K562 (cell line): ENCODE measurements around the gene TCFL5. TPM values are rescaled to one million over a fixed set of nuclear protein-coding genes. Genes with fewer than 3 reads are reported as not detected.

Experiments
- CBX1 ChIP-seq: sonication (generic); IDR thresholded peaks from 2 replicates; pipeline ENCODE4 v1.6.1; 2016; ENCODE audit warnings: antibody characterized with exemption, low read depth, mild to moderate bottlenecking
- CSDE1 ChIP-seq, 2 experiments: fragments of 450-650 bp; IDR thresholded peaks; 2 replicates each; pipeline ENCODE4 v1.6.1; 2016; ENCODE audit warnings: mild to moderate bottlenecking in 1 of 2
- ELF2 ChIP-seq: fragments of 250-450 bp; sonication (Bioruptor Pico); IDR thresholded peaks from 2 replicates; pipeline ENCODE4 v1.5.0; 2021; ENCODE audit warnings: mild to moderate bottlenecking
- GTF2E2 ChIP-seq: fragments of 200-800 bp; sonication (Bioruptor generic); IDR thresholded peaks from 2 replicates; pipeline ENCODE4 v1.6.1; 2016; ENCODE audit warnings: missing genetic modification characterization, missing compliant biosample characterization
- ILK ChIP-seq: fragments of 450-650 bp; IDR thresholded peaks from 2 replicates; pipeline ENCODE4 v1.6.1; 2016; ENCODE audit warnings: missing genetic modification characterization, low read depth, mild to moderate bottlenecking, missing compliant biosample characterization, moderate library complexity, borderline replicate concordance
- KDM4B ChIP-seq, 2 experiments: fragments of 450-650 bp in 1 of 2; sonication (generic) in 1 of 2; IDR thresholded peaks; 2 replicates each; pipeline ENCODE4 v1.6.1; 2016 to 2017; ENCODE audit warnings: borderline replicate concordance in 2 of 2, antibody characterized with exemption in 1 of 2, low read depth in 1 of 2, mild to moderate bottlenecking in 1 of 2
- MECOM ChIP-seq: fragments of 250-450 bp; sonication (Bioruptor Pico); IDR thresholded peaks from 2 replicates; pipeline ENCODE4 v1.8.0; 2022; ENCODE audit warnings: inconsistent platforms
- MTA1 ChIP-seq: fragments of 450-650 bp; IDR thresholded peaks from 2 replicates; pipeline ENCODE4 v1.6.1; 2017; ENCODE audit warnings: borderline replicate concordance
- SIX5 ChIP-seq, 2 experiments: IDR thresholded peaks; 2 replicates each; pipeline ENCODE4 v1.6.1; 2011; ENCODE audit warnings: low read length in 2 of 2, borderline replicate concordance in 1 of 2, low read depth in 1 of 2, mild to moderate bottlenecking in 1 of 2, moderate library complexity in 1 of 2; ENCODE audit not compliant: insufficient read depth in 1 of 2
- SMARCA5 ChIP-seq: fragments of 450-650 bp; IDR thresholded peaks from 2 replicates; pipeline ENCODE4 v1.6.1; 2016
- TARDBP ChIP-seq: fragments of 450-650 bp; IDR thresholded peaks from 2 replicates; pipeline ENCODE4 v1.6.1; 2016
- TBL1XR1 ChIP-seq, 2 experiments: IDR thresholded peaks; 2 replicates each; pipeline ENCODE4 v1.6.1; 2012; ENCODE audit warnings: improper control_type of control experiment in 2 of 2, low read length in 2 of 2, mild to moderate bottlenecking in 1 of 2
- TRIM28 ChIP-seq: fragments of 450-650 bp; IDR thresholded peaks from 2 replicates; pipeline ENCODE4 v1.6.1; 2017
- TSHZ1 ChIP-seq: fragments of 250-450 bp; sonication (Bioruptor Pico); IDR thresholded peaks from 2 replicates; pipeline ENCODE4 v1.4.0; 2020; ENCODE audit warnings: mild to moderate bottlenecking, moderate library complexity
- ZBTB2 ChIP-seq: fragments of 450-650 bp; IDR thresholded peaks from 2 replicates; pipeline ENCODE4 v1.6.1; 2016; ENCODE audit warnings: antibody characterized with exemption
- ZBTB7A ChIP-seq: IDR thresholded peaks from 2 replicates; pipeline ENCODE4 v1.6.1; 2011; ENCODE audit warnings: low read depth, mild to moderate bottlenecking, low read length, moderate library complexity, borderline replicate concordance; ENCODE audit not compliant: control insufficient read depth
- ZFP91 ChIP-seq: sonication (generic); formaldehyde crosslinking; IDR thresholded peaks from 2 replicates; pipeline ENCODE4 v1.8.0; 2022; ENCODE audit warnings: mild to moderate bottlenecking, missing genetic modification reagents
- ZNF197 ChIP-seq: fragments of 200-800 bp; sonication (Bioruptor generic); IDR thresholded peaks from 2 replicates; pipeline ENCODE4 v1.6.1; 2016; ENCODE audit warnings: low read depth, missing genetic modification characterization, missing compliant biosample characterization
- ZNF282 ChIP-seq: sonication (generic); formaldehyde crosslinking; IDR thresholded peaks from 2 replicates; pipeline ENCODE4 v1.8.1; 2023; ENCODE audit warnings: missing genetic modification reagents
- polyA plus RNA-seq, 8 experiments: library from polyadenylated mRNA; depleted of rRNA in 4 of 8; stranded (reverse) in 5 of 8; unstranded in 3 of 8; fragments of >200 nt; fragmentation: Nextera tagmentation in 2 of 8; fragmentation: Illumina TruSeq in 1 of 8; extraction: Ambion mirVana in 2 of 8; extraction: Trizol in 1 of 8; gene quantifications; 2 replicates each; pipeline versions ENCODE4 v1.2.1 to v1.2.3, GENCODE V29; 2011 to 2014; ENCODE audit warnings: inconsistent platforms in 1 of 8, missing spikeins in 1 of 8
- total RNA-seq, 7 experiments: library from RNA; depleted of rRNA in 6 of 7; stranded (reverse); fragments of >200 nt in 6 of 7; fragmentation: Illumina TruSeq in 2 of 7; extraction: Trizol in 2 of 7; gene quantifications; 2 replicates each; pipeline versions ENCODE4 v1.2.1 to v1.2.3, GENCODE V29; 2011 to 2021; ENCODE audit warnings: low replicate concordance in 1 of 7
- TF ChIP-seq, protein P1 (sequence below): fragments of 250-450 bp; sonication (Bioruptor Pico); IDR thresholded peaks from 2 replicates; pipeline ENCODE4 v1.4.0; 2020; ENCODE audit warnings: borderline replicate concordance

The TCFL5 gene
- total and polyA plus RNA-seq, 9 of the 15 experiments (the other 6 are each of a cell fraction or from before 2014, with no cell fraction given) = 1.00 to 12.6 (median 9.1) TPM

DNA sequence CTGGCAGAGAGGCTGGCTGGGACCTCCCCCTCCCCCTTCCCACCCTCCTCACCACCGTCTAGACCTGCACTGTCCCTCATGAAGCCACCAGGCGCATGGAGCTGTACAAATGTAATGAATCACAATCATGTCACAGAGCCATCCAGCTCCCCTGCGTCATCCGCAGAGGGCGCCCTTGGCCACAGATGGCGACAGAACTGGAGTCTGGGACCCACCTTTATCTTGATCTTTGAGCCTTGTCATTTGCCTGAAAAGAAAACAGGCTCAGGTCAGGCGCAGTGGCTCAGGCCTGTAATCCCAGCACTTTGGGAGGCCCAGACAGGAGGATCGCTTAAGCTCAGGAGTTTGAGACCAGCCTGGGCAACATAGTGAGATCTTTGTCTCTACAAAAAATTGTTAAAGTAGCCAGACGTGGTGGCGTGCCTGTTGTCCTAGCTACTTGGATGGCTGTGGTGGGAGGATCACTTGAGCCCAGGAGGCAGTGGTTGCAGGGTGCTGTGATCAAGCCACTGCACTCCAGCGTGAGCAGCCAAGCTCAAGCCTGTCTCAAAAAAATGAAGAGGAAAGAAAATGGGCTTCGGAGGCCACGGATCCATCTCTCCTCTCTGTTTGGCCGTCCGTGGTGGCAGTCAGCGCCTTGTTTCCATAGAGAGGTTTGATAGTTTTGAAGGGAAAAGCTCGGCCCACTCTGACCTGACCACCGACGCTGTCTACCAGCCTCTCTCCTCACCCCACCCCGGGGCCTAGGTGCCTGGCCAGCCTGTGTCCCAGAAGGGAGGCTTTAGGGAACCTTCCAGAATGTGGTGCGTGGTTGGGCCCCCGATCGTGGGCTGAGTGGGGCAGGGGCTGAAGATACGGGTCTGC lies 38.6 kb downstream of the TCFL5 start (continued):
- TF ChIP-seq CSDE1 (IDR thresholded peaks at IDR 0.05) = no peak
- TF ChIP-seq TSHZ1 (CRISPR knock-in tag) = no peak
- TF ChIP-seq ELF2 (CRISPR knock-in tag) = no peak
- TF ChIP-seq ZFP91 (CRISPR knock-in tag) = no peak
- peak; percentile 65; the same call in 1 of the 2 replicates for TF ChIP-seq ZBTB2
- TF ChIP-seq SMARCA5 = peak; percentile 92
- TF ChIP-seq, protein P1, sequence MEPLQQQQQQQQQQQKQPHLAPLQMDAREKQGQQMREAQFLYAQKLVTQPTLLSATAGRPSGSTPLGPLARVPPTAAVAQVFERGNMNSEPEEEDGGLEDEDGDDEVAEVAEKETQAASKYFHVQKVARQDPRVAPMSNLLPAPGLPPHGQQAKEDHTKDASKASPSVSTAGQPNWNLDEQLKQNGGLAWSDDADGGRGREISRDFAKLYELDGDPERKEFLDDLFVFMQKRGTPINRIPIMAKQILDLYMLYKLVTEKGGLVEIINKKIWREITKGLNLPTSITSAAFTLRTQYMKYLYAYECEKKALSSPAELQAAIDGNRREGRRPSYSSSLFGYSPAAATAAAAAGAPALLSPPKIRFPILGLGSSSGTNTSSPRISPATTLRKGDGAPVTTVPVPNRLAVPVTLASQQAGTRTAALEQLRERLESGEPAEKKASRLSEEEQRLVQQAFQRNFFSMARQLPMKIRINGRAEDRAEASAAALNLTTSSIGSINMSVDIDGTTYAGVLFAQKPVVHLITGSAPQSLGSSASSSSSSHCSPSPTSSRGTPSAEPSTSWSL (CRISPR knock-in tag) = no peak
- no peak for TF ChIP-seq SIX5 (IDR thresholded peaks at IDR 0.05; ENCODE audit: borderline replicate concordance in 1 of 2, insufficient read depth in 1 of 2, low read depth in 1 of 2, low read length in 2 of 2)
- TF ChIP-seq TRIM28 = no peak
- TF ChIP-seq GTF2E2 = no peak
- no peak for TF ChIP-seq ZNF197
- no peak for TF ChIP-seq CBX1
- TF ChIP-seq TBL1XR1 (IDR thresholded peaks at IDR 0.05; ENCODE audit: low read length in 2 of 2) = peak in 1 of 2 experiments; percentile 66; a peak in 1 of 4 replicates
- no peak for TF ChIP-seq ZNF282
- TF ChIP-seq ILK (tag) = no peak
- TF ChIP-seq MTA1 = peak; percentile 61; the same call in 1 of the 2 replicates
- no peak for TF ChIP-seq MECOM (CRISPR knock-in tag)
- peak; percentile 71; the same call in 1 of the 2 replicates for TF ChIP-seq TARDBP
- TF ChIP-seq KDM4B (IDR thresholded peaks at IDR 0.05; ENCODE audit: borderline replicate concordance in 2 of 2, low read depth in 1 of 2) = no peak
- peak; percentile 62; the same call in 1 of the 2 replicates for TF ChIP-seq ZBTB7A
